B cell (primary cell): Measurements from ENCODE around the gene GUCY1A1.

Experiments used
- CTCF ChIP-seq: fragments of 200-600 bp; IDR thresholded peaks from one replicate; pipeline ENCODE4 v1.8.0; 2022; ENCODE audit warnings: antibody characterized with exemption, mild to moderate bottlenecking
- EZH2 ChIP-seq: IDR thresholded peaks from 2 replicates; pipeline ENCODE4 v1.6.1; 2012; ENCODE audit warnings: borderline replicate concordance, low read depth, mild to moderate bottlenecking, moderate library complexity, low read length; ENCODE audit not compliant: insufficient read depth, poor library complexity, severe bottlenecking

- TF ChIP-seq CTCF (no peak), EZH2 (no peak)
These were observed 68.3 kb downstream of the GUCY1A1 start for GRCh38 chr4:155734951-155735350.
